A673 (cell line): ENCODE results near the gene BCL2L1. TPM values are rescaled to one million over a fixed set of nuclear protein-coding genes. Genes with fewer than 3 reads are reported as not detected.

ENCODE experiments used
- BruUV-seq: library from RNA; stranded (reverse); fragments of 400-500 nt; replicated peaks from 2 replicates; lab custom pipeline; 2021; lab: Mats Ljungman, UMichigan
- CTCF ChIA-PET: fragments of 300-600 bp; sonication (Branson Sonifier 250); formaldehyde crosslinking; loops from one replicate; lab custom pipeline; 2022; ENCODE audit warnings: antibody characterized with exemption; lab: Charles Lee
- POLR2A ChIA-PET: fragments of 300-600 bp; sonication (Branson Sonifier 250); formaldehyde crosslinking; loops from one replicate; lab custom pipeline; 2022; ENCODE audit warnings: antibody characterized with exemption; ENCODE audit not compliant: low non-redundant PET; lab: Charles Lee
- DNase-seq: peaks from one replicate; pipeline ENCODE4 v3.0.0-alpha.2; 2015; ENCODE audit warnings: low spot score
- H3K27ac ChIP-seq: fragments of 200-600 bp; sonication (generic); 2 replicates; pipeline ENCODE4 v1.5.1; 2016; ENCODE audit warnings: mixed run types, low read depth, mild to moderate bottlenecking, mixed read lengths, antibody characterized with exemption, low read length; ENCODE audit not compliant: poor library complexity, severe bottlenecking
- H3K27me3 ChIP-seq: fragments of 200-600 bp; sonication (generic); replicated peaks from 2 replicates; pipeline ENCODE4 v1.6.1; 2017; ENCODE audit warnings: mixed run types, low read depth, mild to moderate bottlenecking, mixed read lengths, antibody characterized with exemption, low read length; ENCODE audit not compliant: insufficient read depth, poor library complexity
- H3K36me3 ChIP-seq: fragments of 200-600 bp; sonication (generic); 2 replicates; pipeline ENCODE4 v1.6.1; 2016; ENCODE audit warnings: mixed run types, mild to moderate bottlenecking, mixed read lengths, antibody characterized with exemption, low read length; ENCODE audit not compliant: insufficient read depth, poor library complexity, severe bottlenecking
- H3K4me1 ChIP-seq: fragments of 200-600 bp; sonication (generic); 2 replicates; pipeline ENCODE4 v1.6.1; 2017; ENCODE audit warnings: mixed run types, mild to moderate bottlenecking, mixed read lengths, antibody characterized with exemption, low read length; ENCODE audit not compliant: insufficient read depth, poor library complexity, severe bottlenecking
- H3K4me3 ChIP-seq: fragments of 200-600 bp; sonication (generic); 2 replicates; pipeline ENCODE4 v1.5.1; 2016; ENCODE audit warnings: low read depth, mixed run types, mild to moderate bottlenecking, mixed read lengths, low read length; ENCODE audit not compliant: poor library complexity, severe bottlenecking
- H3K9me3 ChIP-seq: fragments of 200-600 bp; sonication (generic); 2 replicates; pipeline ENCODE4 v1.6.1; 2016; ENCODE audit warnings: mixed run types, low read depth, mild to moderate bottlenecking, mixed read lengths, antibody characterized with exemption, low read length; ENCODE audit not compliant: poor library complexity, severe bottlenecking
- CTCF ChIP-seq: fragments of 300-800, 200-600 bp; sonication (generic); conservative IDR thresholded peaks from 2 replicates; pipeline ENCODE4 v1.5.1; 2017; ENCODE audit warnings: low read depth, mild to moderate bottlenecking, antibody characterized with exemption, low read length, moderate library complexity, mixed read lengths
- EZH2 ChIP-seq: fragments of 200-600 bp; sonication (generic); IDR thresholded peaks from 2 replicates; pipeline ENCODE4 v1.6.1; 2017; ENCODE audit warnings: borderline replicate concordance, low read depth, mild to moderate bottlenecking, mixed read lengths, antibody characterized with exemption, low read length; ENCODE audit not compliant: poor library complexity, severe bottlenecking
- intact Hi-C: fragments of 100-400 bp; cut with micrococcal nuclease; formaldehyde crosslinking; loops from one replicate; pipeline ENCODE4 v1.10.0; 2022; ENCODE audit not compliant: unreplicated experiment
- total RNA-seq: library from RNA; stranded (reverse); gene quantifications from 2 replicates; pipeline ENCODE4 v1.2.3, GENCODE V29; 2021

BCL2L1 gene
- total RNA-seq, 1 experiment from 2014 or later: 47.8 TPM

GRCh38 chr20:31759836-31760518 lies 37.3 kb upstream of the BCL2L1 start:
- TF ChIP-seq EZH2 (no peak), CTCF (no peak)
- no peaks in the 10 kb centered on the region for H3K27me3 ChIP-seq
- no TSS peak for BruUV-seq
- intact Hi-C loops: no loop called here
- no peaks in the 10 kb centered on the region for H3K4me1 ChIP-seq
- no peaks in the 10 kb centered on the region for H3K9me3 ChIP-seq
- POLR2A ChIA-PET: interaction anchor here (0.7 kb wide), 1 partner anchor 126 kb away, joined by 5 read pairs; no protein-coding TSS in a partner anchor
- no peak for DNase-seq
- no peak overlapping the region for H3K27ac ChIP-seq
- CTCF ChIA-PET: no interaction called here
- H3K4me3 ChIP-seq: no peak overlapping the region
- H3K36me3 ChIP-seq: peaks cover 82% of the 10 kb centered on the region

- no peak overlapping the region for H3K27ac ChIP-seq
- BruUV-seq: no TSS peak
- H3K36me3 ChIP-seq: peaks cover 72% of the 10 kb centered on the region
- H3K4me3 ChIP-seq: no peak overlapping the region
- POLR2A ChIA-PET: no interaction called here
- intact Hi-C loops: no loop called here
- H3K4me1 ChIP-seq: no peaks in the 10 kb centered on the region
- no peak for TF ChIP-seq CTCF
- no peak for TF ChIP-seq EZH2
- no peak for DNase-seq
- no peaks in the 10 kb centered on the region for H3K9me3 ChIP-seq
- H3K27me3 ChIP-seq: no peaks in the 10 kb centered on the region
- CTCF ChIA-PET: no interaction called here
Observed at GRCh38 chr20:31758991-31759390, 36.3 kb upstream of the BCL2L1 start.

GRCh38 chr20:31758521-31758920 lies 35.9 kb upstream of the BCL2L1 start:
- no peaks in the 10 kb centered on the region for H3K27me3 ChIP-seq
- intact Hi-C loops: no loop called here
- no peaks in the 10 kb centered on the region for H3K9me3 ChIP-seq
- POLR2A ChIA-PET: no interaction called here
- no peaks in the 10 kb centered on the region for H3K4me1 ChIP-seq
- no peak for DNase-seq
- peaks cover 74% of the 10 kb centered on the region for H3K36me3 ChIP-seq
- H3K4me3 ChIP-seq: no peak overlapping the region
- no peak for TF ChIP-seq CTCF
- TF ChIP-seq EZH2: no peak
- BruUV-seq: no TSS peak
- CTCF ChIA-PET: no interaction called here
- H3K27ac ChIP-seq: no peak overlapping the region
